NCI-H128 (cell line): ENCODE measurements around the gene HMX1.

Experiments used
- DNase-seq: peaks from one replicate; lab custom pipeline; 2025; ENCODE audit not compliant: unreplicated experiment; lab: John Stamatoyannopoulos, UW

The HMX1 gene

GRCh38 chr4:8871417-8872401 lies at the start of gene HMX1:
HMX1 (minus strand) TSS chr4:8871839; CDS start chr4:8871614, 225 bp downstream.
- no peak for DNase-seq

GRCh38 chr4:8920969-8921368 lies 49.3 kb upstream of the HMX1 start:
- DNase-seq = no peak

- no peak for DNase-seq
These were observed 48.8 kb upstream of the HMX1 start for GRCh38 chr4:8920289-8920965.

- no peak for DNase-seq
These were observed 48.1 kb upstream of the HMX1 start for GRCh38 chr4:8919651-8920288.

GRCh38 chr4:8917868-8918783 lies 46.5 kb upstream of the HMX1 start:
- DNase-seq = peak; percentile 3

DNA sequence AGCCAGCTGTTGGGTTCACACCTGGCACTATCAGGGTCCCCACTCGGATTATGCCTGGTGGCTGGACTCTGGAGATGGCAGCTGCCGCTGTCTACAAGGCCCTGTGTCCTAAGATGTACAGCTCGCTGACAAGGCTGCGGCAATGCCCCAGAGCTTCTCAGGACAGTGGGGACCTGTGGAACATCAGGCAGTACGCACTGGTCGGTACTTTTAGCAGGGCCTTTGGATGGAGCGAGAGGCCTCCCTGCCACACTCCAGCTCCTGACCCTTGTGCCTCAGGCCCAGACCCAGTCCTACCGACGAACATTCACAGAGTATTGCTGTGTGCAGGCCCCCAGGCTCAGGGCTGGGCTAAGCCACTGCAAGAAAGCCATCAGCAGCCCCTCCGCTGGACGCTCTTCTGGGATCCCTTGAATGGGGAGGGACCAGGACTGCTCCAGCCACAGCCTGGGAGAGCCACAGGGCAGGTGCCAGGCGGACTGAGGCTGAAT lies 45.7 kb upstream of the HMX1 start:
- no peak for DNase-seq

DNA sequence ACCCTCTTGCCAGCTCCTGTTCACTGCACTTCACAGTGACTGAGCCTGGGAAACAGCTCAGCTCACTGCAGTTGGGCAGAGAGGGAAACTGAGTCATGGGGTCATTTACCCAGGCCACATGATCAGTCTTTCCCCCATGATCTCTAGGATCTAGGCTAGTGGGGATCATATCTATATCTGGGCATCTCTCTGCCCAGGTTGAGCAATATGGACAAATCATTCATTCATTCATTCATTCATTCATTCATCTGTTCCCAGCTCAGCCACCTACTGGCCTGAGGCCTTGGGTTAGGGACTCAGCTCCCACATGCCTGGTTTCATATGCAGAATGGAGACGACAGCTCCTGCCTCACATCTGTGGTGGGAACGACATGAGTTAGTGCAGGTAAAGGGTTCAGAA lies 45.3 kb upstream of the HMX1 start:
- no peak for DNase-seq

DNA sequence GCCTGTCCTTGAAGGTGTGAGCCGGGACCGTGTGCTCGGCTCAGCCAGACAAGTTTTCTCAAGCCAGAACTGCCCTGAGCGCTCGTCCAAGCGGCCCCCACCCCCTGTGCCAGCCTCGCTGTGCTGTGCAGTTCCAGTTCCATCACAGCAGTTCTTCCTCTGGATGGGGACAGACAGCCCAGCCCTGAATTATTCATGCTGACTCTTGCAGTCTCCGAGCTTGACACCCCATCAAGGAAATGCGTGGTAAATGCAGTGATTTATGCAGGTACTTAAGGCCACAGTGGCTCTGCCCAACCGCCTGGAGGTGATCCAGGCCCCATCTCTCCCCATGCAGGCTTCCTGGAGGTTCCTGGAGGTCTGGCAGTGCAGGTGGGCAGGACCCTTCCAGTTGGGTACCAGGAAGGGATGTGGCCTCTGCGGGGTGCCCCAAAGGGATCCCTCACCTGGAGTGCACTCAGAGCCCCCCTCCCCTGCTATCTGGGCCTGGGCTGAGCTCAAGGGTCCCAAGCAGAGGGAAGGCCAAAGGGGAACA lies 44.8 kb upstream of the HMX1 start:
- DNase-seq = no peak

DNA sequence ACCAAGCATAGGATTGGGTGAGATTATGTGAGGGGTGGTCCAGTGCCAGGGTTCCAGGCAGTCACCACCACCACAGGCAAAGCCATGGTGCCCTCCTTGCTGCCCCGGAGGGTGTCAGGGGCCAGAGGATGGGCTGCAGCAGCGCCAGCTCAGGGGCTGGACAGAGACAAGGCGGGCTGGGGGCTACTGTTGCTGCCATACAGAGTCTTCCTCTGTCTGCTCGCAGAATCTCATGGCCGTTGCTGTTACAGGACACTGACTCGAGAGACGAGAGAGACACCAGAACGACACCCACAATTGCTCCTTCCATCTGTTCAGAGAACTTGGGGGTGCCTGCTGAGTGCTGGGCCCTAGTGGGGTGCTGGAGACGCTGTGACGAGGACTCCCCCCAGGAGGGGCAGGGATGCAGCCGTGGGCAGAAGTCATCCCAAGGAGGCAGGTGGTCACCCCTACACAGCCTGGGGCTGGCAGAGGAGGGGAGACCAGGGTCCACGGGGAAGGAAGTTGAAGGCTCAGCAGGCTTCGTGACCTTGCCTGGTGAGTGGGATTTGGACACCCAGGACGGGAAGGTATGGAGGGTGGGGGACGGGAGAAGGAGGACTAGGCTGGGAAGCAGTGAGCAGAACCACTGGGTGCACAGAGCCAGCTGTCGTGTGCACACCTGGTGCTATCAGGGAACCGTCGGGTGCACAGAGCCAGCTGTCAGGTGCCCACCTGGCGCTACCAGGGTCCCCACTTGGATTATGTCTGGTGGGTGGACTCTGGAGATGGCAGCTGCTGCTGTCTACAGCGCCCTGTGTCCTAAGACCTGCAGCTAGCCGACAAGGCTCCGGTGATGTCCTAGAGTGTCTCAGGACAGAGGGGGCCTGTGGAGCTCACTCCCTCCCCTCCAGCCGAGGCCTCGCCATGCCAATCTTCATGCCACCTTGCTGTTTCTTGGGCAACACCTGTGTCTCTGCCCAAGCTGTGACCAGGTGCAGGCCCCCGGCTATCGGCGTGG lies 43.9 kb upstream of the HMX1 start:
- DNase-seq = no peak

DNA sequence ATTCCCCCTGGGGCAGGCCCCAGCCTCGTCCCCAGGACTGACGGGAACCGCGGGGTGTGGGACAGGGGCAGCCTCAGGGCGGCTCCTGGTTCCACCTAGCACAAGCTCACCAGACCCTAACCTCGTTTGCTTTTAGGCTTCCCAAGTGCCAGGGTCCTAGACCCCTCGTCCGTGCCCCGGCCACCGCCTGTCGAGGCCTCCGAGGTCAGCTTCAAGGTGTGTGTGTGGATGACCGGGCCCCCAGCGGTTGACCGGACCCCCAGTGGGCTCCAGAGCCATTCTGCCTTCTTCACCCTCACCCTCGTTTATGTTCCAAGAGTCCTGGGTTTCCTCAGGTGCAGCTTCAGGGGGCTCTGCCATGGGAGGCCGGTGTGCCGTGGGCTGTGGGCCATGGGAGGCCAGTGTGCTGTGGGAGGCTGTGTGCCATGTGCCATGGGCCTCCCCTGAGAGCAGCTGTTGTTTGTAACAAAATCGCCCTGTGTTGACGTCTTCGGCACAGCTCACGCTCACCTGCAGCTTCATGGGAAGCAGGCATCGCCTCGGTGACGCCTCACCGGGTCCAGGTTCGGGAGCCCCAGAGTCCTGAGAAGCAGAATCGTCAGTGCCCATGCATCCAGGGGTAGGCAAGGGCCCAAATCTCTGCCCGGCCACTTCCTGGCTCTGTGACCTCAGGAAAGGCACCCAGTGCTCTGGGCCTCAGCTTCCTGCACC lies 43.0 kb upstream of the HMX1 start:
- DNase-seq = no peak

DNA sequence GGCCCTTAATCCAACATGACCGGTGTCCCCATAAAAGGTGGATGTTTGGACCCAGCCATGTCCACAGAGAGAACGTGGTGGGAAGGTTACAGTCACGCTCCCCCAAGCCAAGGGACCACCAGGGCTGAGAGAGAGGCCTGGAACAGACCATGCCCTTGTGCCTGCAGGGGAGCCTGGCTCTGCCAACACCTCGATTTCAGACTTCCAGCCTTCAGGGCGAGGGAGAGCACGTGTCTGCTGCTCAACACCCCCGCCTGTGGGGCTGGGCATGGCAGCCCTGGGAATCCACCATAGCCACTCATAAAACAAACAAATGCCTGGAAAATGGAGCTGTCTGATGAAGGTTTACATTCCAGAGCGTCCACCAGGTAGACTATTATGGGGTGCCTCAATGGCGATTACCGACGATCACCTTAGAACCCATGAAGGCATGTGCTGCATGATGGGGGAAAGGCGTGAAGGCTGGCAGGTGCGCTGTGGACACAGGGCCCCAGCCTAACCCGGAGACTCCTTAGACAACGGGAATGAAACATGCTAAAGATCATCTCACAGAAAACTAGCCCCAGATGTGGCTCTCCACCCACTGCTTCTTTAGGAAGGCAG lies 42.3 kb upstream of the HMX1 start:
- no peak for DNase-seq

DNA sequence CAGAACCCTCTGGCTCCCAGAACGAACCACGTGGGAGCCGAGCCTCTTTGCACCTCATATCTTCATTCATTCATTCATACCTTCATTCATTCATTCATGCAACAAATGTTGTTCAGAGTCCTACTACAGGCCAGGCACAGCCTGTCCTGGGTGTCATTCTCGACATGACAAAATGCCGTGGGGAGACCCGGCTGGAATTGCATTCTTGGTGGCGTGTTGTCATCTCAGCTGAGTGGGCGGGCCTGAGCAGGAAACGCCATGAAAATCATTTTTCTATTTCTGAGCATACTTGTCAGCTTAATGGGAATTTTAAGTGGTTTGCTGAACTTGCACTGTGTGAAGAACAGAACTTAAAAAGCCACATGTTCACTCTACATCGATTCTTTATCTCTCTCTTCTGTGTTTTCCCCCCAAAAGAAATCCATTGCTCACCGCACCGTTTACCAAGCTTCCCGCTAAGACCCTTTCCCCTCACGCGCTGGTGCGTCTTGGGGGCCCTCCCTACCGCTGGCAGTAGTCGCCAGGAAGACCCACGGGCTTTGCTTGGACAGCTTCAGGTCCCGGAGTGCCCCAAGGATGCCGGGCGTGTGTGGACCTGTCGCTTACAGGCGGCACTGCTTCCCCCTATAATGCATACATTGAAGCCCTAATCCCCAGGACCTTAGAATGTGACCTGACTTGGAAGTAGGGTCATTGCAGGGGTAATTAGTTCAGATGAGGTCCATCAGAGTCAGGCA lies 41.6 kb upstream of the HMX1 start:
- DNase-seq = no peak

DNA sequence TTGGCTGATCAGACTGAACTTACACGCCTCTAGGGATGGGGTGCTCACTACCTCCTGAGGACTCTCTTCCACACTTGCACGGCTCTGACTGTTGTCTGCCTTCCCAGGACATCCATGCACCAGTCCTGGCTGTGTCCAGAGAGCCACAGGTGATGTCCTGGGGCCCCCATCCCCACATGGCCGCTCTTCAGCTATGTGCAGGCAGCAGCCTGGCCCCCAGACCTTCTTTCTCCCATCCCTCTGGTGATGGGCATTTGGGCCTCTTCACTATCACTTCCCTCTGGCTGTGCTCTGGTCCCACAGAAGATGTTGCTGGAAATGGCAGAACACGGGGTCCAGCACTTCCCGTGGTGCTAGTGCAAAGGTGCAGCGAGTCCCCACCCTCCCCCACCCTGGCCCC lies 40.9 kb upstream of the HMX1 start:
- DNase-seq = no peak

DNA sequence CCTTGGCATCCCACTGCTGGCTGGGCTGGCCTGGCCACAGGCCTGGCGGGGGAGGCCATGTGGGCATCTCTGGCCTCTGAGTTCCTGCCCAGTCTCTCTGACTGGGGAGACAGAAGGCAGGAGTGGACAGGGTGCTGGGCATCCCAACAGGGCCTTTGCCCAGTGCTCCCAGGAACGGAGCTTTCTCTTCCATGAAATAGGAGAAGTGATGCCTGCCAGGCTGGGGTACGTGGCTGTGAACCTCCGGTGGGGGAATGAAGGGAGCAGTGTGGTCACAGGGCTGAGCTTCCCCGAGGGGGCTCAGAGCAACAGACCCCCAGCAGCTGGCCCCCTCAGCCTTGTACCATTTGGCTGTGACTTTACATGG lies 40.4 kb upstream of the HMX1 start:
- no peak for DNase-seq

DNA sequence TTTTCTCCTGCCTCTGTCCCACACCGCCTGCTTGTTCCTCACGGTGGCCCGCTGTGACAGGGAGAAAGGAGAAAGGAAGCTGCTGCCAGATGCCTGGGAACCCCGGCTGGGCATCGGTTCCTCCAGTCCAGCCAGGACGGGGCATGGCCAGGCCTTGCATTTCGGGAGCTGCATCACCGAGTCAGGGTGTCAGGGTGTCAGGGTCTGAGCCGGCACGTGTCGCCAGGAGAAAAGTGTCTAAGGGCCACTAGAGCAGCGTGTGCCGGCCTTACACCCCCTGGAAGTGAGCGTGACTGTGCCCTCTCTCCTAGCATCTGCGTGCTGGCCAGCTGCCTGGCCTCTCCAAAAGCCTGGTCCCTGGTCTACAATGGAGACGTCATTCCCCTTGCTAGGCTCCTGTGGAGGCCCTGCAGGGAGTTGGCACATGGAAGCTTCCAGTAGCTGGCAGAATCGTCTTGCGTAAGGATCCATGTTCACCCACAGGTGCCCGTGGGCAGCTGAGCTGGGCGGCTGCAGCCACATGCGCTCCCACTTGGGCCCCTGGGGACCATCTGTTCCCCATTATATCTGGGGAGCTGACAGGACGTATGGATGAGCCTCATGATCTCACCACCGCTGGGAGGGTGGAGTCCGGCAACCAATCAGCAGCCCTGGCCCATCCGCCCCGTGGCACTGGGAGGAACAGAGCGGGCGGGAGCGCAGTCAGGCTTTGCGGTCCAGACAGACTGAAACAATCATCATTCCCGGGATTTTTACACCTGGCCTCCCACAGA lies 39.9 kb upstream of the HMX1 start:
- no peak for DNase-seq

DNA sequence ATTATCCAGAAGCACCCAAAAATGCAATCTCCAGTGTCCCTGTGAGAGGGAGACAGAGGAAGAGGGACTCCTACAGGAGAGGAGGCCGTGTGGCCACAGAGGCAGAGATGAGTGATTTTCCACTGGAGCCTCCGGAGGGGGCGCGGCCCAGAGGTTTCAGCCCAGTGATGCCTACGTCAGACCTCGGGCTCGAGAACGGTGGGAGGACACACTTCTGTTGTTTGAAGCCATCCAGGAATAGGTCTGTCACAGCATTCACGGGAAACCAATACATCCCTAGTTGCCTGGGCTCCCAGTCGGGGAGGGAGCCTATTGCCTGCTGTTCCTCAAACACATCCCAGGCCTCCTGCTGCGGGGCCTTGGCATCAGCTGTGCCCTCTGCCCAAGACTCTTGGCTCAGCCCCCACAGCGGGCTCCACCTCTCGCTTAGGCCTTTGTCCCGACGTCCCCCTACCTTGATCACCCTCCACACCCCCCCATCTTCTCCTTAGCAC lies 39.2 kb upstream of the HMX1 start:
- DNase-seq = no peak
